SIG-M5 treated with dmso at 0.1 percent for 504 hours (cell line): ENCODE measurements around the gene NIBAN1.
A peak's percentile ranks its signal among the peaks of the same experiment; 100 is the strongest.
"Not testable (repeated sequence)": the region's sequence is repeated elsewhere in the genome, so short reads cannot be mapped to it uniquely, and the experiment has no call there.

Experiments
- DNase-seq: peaks from one replicate; lab custom pipeline; 2025; ENCODE audit not compliant: unreplicated experiment; lab: John Stamatoyannopoulos, UW

Gene NIBAN1

GRCh38 chr1:184974056-184974836, at the start of gene NIBAN1:
Gene NIBAN1 (minus strand): TSS chr1:184974508. CDS start chr1:184974356, 152 bp downstream.
- DNase-seq = peak; percentile 69

- DNase-seq = no peak
These were observed 43.7 kb upstream of the NIBAN1 start for GRCh38 chr1:185017966-185018365.

GRCh38 chr1:185017338-185017737, 43.0 kb upstream of the NIBAN1 start:
- peak; percentile 64 for DNase-seq

GRCh38 chr1:185016880-185017279, 42.6 kb upstream of the NIBAN1 start:
- DNase-seq = no peak

GRCh38 chr1:185015631-185016030, 41.3 kb upstream of the NIBAN1 start:
- no peak for DNase-seq

GRCh38 chr1:185014941-185015340, 40.6 kb upstream of the NIBAN1 start:
- DNase-seq = peak; percentile 14

GRCh38 chr1:185010361-185010760, 36.1 kb upstream of the NIBAN1 start:
- DNase-seq = no peak

GRCh38 chr1:185008838-185009237, 34.5 kb upstream of the NIBAN1 start:
- DNase-seq = no peak

- not testable (repeated sequence) for DNase-seq
These were observed 27.1 kb upstream of the NIBAN1 start for GRCh38 chr1:185001312-185001880.

GRCh38 chr1:184999974-185000373, 25.7 kb upstream of the NIBAN1 start:
- DNase-seq = not testable (repeated sequence)

- DNase-seq = no peak
These were observed 20.0 kb upstream of the NIBAN1 start for GRCh38 chr1:184994301-184994700.

GRCh38 chr1:184992271-184992670, 18.0 kb upstream of the NIBAN1 start:
- DNase-seq = no peak

GRCh38 chr1:184990204-184990603, 15.9 kb upstream of the NIBAN1 start:
- DNase-seq = no peak

- no peak for DNase-seq
These were observed 14.2 kb upstream of the NIBAN1 start for GRCh38 chr1:184988506-184988905.

GRCh38 chr1:184987696-184988095, 13.4 kb upstream of the NIBAN1 start:
- DNase-seq = peak; percentile 66

- DNase-seq = peak; percentile 50
These were observed 11.9 kb upstream of the NIBAN1 start for GRCh38 chr1:184986250-184986649.

GRCh38 chr1:184982002-184982954, 8.0 kb upstream of the NIBAN1 start:
- DNase-seq = peak; percentile 93

- DNase-seq = no peak
These were observed 6.4 kb upstream of the NIBAN1 start for GRCh38 chr1:184980726-184981125.

- no peak for DNase-seq
These were observed 1.0 kb upstream of the NIBAN1 start for GRCh38 chr1:184975208-184975870.

GRCh38 chr1:184974837-184975115, 468 bp upstream of the NIBAN1 start:
- DNase-seq = no peak
